Measurements from ENCODE around the gene MRPS25. TPM values are rescaled to one million over a fixed set of nuclear protein-coding genes. Genes with fewer than 3 reads are reported as not detected.

The MRPS25 gene
- total and polyA plus RNA-seq, 8 donors, result 13.9 to 126 (median 28.8) TPM

DNA sequence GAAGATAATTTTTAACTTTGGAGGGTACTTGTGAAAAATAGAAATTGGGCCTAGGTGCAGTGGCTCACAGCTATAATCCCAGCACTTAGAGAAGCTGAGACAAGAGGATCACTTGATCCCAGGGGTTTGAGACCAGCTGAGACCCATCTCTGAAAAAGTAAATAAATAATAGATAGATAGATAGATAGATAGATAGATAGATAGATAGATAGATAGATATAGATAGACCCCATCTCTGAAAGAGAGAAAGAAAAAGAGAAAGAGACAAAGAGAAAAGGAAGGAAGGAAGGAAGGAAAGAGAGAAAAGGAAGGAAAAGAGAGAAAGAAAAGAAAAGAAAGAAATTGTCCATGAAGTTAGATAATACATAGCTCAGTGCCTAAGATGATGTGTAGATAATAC is 35.5 kb downstream of the MRPS25 start:
- no peak for DNase-seq
- no peaks in the 10 kb centered on the region for H3K9me3 ChIP-seq
- H3K27me3 ChIP-seq, result no peaks in the 10 kb centered on the region
- H3K27ac ChIP-seq, result no peak overlapping the region
- H3K4me3 ChIP-seq, result no peak overlapping the region
- no peaks in the 10 kb centered on the region for H3K4me1 ChIP-seq
- intact Hi-C loops (cut with DNase I; ENCODE audit: low total_unique reads), result no loop called here
- H3K36me3 ChIP-seq, result peaks cover 56 to 100% (median 100%) of the 10 kb centered on the region in 4 donors
- TF ChIP-seq, protein P1, sequence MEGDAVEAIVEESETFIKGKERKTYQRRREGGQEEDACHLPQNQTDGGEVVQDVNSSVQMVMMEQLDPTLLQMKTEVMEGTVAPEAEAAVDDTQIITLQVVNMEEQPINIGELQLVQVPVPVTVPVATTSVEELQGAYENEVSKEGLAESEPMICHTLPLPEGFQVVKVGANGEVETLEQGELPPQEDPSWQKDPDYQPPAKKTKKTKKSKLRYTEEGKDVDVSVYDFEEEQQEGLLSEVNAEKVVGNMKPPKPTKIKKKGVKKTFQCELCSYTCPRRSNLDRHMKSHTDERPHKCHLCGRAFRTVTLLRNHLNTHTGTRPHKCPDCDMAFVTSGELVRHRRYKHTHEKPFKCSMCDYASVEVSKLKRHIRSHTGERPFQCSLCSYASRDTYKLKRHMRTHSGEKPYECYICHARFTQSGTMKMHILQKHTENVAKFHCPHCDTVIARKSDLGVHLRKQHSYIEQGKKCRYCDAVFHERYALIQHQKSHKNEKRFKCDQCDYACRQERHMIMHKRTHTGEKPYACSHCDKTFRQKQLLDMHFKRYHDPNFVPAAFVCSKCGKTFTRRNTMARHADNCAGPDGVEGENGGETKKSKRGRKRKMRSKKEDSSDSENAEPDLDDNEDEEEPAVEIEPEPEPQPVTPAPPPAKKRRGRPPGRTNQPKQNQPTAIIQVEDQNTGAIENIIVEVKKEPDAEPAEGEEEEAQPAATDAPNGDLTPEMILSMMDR (IDR thresholded peaks at IDR 0.05), result no peak
- no peak for TF ChIP-seq POLR2A (IDR thresholded peaks at IDR 0.05)
- no peak for TF ChIP-seq EP300 (IDR thresholded peaks at IDR 0.05)
- no peak for TF ChIP-seq POLR2AphosphoS5 (IDR thresholded peaks at IDR 0.05)

DNA sequence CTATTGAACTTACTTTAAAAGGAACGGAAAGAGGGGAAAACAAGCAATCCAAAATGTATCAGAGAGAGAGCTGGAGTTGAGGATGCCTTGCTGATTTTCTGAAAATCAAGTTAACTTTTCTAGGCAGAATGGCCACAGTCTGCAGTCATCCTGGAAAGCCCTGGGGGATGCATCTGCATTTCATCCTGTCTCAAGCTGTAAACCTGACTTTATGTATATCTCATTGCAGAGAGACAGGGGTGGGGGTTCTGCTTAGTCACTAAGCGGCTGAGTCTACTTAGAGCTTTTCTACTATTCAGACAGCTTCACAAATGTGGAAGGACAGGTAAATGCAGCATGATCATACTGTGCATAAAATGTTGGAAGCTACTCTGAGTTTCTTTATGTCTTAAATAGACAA is 41.4 kb downstream of the MRPS25 start:
- Histone ChIP-seq H3K4me3 (no peak overlapping the region), H3K9me3 (no peaks in the 10 kb centered on the region), H3K27me3 (no peaks in the 10 kb centered on the region), H3K36me3 (peaks cover 64 to 100% (median 100%) of the 10 kb centered on the region in 4 donors), H3K4me1 (no peaks in the 10 kb centered on the region), H3K27ac (no peak overlapping the region)
- TF ChIP-seq EP300 (IDR thresholded peaks at IDR 0.05), result no peak
- no peak for TF ChIP-seq POLR2A (IDR thresholded peaks at IDR 0.05)
- TF ChIP-seq POLR2AphosphoS5 (IDR thresholded peaks at IDR 0.05), result no peak
- TF ChIP-seq, protein P1 (IDR thresholded peaks at IDR 0.05), result no peak
- WGBS, 5 donors, result 87 to 94% (median 92%) methylated on average over 2 of the region's 2 CpGs
- intact Hi-C loops (cut with DNase I; ENCODE audit: low total_unique reads), result no loop called here
- no peak for DNase-seq

DNA sequence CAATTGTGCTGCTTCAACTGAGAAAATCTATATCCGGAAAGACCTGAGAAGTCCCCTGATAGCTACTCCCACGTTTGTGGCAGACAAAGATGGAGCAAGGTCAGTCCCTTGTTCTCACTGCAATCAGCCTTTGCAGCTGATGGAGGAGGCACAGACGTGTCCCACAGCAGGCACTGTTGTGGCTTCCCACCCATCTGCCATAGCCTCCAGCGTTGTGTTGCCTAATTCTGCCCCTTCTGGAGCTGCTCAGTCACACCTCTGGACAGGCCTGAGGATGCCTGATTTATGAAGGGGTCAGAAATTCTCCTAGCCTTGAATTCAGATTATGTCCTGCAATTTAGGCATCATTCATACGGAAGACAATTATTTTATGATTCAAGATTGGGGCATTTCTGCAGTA is 41.9 kb downstream of the MRPS25 start:
- H3K27me3 ChIP-seq, result no peaks in the 10 kb centered on the region
- no peak for DNase-seq
- no peaks in the 10 kb centered on the region for H3K9me3 ChIP-seq
- TF ChIP-seq, protein P1 (IDR thresholded peaks at IDR 0.05), result no peak
- TF ChIP-seq EP300 (IDR thresholded peaks at IDR 0.05), result no peak
- TF ChIP-seq POLR2A (IDR thresholded peaks at IDR 0.05), result no peak
- no peak for TF ChIP-seq POLR2AphosphoS5 (IDR thresholded peaks at IDR 0.05)
- H3K4me1 ChIP-seq, result no peaks in the 10 kb centered on the region
- WGBS, 5 donors, result 64 to 73% (median 71%) methylated on average over 5 of the region's 5 CpGs
- H3K36me3 ChIP-seq, result peaks cover 64 to 100% (median 100%) of the 10 kb centered on the region in 4 donors
- H3K4me3 ChIP-seq, result no peak overlapping the region
- intact Hi-C loops (cut with DNase I; ENCODE audit: low total_unique reads), result no loop called here
- no peak overlapping the region for H3K27ac ChIP-seq

DNA sequence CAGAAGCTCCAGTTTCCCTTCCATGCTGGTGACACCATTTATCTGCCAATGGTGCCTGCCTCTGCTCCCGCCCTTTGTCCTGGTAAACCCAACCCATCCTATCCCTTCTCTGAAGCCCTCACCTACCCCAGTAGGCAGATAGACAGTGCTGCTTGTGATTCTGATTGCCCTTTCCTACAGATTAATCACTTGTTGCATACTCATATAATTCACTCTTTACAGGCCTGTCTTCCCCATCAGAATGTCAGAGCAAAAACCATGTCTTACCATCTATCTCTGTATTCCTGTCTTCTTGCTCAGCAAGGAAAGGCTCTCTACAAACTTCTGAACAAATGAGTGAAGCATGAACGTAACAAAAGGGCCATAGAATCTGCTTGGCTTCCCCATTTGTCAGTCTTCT is 47.9 kb downstream of the MRPS25 start:
- intact Hi-C loops (cut with DNase I; ENCODE audit: low total_unique reads), result no loop called here
- TF ChIP-seq EP300 (IDR thresholded peaks at IDR 0.05), result no peak
- TF ChIP-seq POLR2A (IDR thresholded peaks at IDR 0.05), result no peak
- TF ChIP-seq POLR2AphosphoS5 (IDR thresholded peaks at IDR 0.05), result no peak
- TF ChIP-seq, protein P1 (IDR thresholded peaks at IDR 0.05), result no peak
- peaks cover 51 to 100% (median 97%) of the 10 kb centered on the region in 4 donors for H3K36me3 ChIP-seq
- WGBS, 5 donors, result 89 to 98% (median 92%) methylated on average over 2 of the region's 2 CpGs
- H3K9me3 ChIP-seq, result no peaks in the 10 kb centered on the region
- no peaks in the 10 kb centered on the region for H3K27me3 ChIP-seq
- H3K4me3 ChIP-seq, result no peak overlapping the region
- no peaks in the 10 kb centered on the region for H3K4me1 ChIP-seq
- H3K27ac ChIP-seq, result no peak overlapping the region
- DNase-seq, result no peak
